ENCODE results near the gene SORCS2.

DNA sequence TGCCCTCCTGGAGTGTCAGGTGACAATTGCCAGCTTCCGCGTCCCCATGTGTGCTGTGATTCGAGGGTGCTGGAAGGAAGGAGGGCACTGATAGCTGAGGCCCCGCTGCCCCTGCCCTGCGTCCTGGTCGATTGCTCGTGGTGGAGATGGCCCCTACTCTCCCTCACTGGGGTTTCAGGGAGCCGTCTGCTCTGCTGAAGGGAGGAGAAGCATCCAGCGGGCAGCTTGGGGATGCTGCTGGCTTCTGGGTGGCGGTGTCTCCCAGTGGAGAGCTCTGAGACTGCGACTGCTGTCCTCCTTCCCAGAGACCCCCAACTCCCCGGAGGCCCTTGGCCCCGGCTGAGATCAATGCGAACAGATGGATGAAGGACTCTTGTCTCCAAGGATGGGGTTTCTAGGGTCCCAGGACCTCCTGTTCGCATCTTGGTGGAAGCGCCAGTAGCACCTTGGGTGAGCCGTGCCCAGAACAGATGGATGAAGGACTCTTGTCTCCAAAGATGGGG is 143.8 kb downstream of the SORCS2 start:
- no peak for TF ChIP-seq POLR2A (IDR thresholded peaks at IDR 0.05; ENCODE audit: low read length)
- TF ChIP-seq GATA1 (IDR thresholded peaks at IDR 0.05; ENCODE audit: low read depth, low read length), result no peak
